Activated CD4-positive, alpha-beta T cell treated with anti-CD3 and anti-CD28 coated beads for 48 hours (primary cell): ENCODE measurements around the gene IGSF9.

Experiments
- DNase-seq: peaks from one replicate; pipeline ENCODE4 v3.0.0-alpha.2; 2020

IGSF9 gene, protein sequence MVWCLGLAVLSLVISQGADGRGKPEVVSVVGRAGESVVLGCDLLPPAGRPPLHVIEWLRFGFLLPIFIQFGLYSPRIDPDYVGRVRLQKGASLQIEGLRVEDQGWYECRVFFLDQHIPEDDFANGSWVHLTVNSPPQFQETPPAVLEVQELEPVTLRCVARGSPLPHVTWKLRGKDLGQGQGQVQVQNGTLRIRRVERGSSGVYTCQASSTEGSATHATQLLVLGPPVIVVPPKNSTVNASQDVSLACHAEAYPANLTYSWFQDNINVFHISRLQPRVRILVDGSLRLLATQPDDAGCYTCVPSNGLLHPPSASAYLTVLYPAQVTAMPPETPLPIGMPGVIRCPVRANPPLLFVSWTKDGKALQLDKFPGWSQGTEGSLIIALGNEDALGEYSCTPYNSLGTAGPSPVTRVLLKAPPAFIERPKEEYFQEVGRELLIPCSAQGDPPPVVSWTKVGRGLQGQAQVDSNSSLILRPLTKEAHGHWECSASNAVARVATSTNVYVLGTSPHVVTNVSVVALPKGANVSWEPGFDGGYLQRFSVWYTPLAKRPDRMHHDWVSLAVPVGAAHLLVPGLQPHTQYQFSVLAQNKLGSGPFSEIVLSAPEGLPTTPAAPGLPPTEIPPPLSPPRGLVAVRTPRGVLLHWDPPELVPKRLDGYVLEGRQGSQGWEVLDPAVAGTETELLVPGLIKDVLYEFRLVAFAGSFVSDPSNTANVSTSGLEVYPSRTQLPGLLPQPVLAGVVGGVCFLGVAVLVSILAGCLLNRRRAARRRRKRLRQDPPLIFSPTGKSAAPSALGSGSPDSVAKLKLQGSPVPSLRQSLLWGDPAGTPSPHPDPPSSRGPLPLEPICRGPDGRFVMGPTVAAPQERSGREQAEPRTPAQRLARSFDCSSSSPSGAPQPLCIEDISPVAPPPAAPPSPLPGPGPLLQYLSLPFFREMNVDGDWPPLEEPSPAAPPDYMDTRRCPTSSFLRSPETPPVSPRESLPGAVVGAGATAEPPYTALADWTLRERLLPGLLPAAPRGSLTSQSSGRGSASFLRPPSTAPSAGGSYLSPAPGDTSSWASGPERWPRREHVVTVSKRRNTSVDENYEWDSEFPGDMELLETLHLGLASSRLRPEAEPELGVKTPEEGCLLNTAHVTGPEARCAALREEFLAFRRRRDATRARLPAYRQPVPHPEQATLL

DNA sequence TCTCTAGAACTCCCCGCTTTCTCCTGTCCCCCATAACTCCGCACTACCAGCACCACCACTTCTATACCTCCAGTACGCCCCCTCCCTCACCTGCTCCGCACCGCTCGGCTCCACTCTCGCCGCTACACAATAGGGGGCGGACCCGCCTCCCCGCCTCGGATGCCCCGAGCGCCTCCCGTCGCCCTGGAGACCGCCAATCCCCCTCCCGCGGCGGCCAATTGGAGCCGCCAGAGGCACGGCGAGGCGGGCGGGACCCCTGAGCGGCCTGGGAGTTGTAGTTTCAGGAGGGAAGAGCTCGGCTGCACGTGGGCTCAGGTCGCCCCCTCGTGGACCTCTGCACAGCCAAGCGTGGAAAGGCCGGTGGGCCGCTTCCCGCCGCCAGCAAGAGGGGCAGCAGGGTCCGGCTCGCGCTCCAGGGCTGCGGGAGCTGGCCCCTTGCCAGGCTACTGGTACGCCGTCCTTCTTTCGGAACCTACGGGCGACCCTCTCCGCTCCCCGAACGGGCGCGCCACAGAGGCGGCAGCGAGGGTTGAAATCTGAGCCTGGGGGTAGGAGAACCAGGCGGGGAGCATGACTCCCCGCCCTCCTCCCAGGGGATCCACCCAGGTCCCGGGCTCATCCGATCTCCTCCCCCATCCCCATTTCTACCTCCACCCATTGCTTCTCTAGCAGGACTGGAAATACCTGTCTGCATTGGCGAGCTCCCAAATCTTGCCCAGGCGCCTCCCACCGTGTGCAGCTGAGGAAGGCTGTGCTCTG is at the start of gene IGSF9:
Gene IGSF9, minus strand, starts transcription at position 131 of the 759 bp plus-strand sequence. CDS start 2,159 bp downstream, outside the sequence.
- DNase-seq, result peak; percentile 70

DNA sequence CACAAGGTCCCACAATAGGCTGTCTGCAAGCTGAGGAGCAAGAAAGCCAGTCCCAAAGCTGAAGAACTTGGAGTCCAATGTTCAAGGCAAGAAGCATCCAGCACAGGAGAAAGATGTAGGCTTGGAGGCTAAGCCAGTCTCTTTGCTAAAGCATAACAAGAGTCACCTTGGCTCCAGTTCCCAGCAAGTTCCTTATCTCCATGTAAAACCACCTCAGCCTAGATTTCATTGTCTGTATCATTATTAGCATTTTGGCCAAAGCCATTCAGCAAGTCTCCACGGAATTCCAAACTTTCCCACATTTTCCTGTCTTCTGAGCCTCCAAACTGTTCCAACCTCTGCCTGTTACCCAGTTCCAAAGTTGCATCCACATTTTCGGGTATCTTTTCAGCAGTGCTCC is 49.5 kb upstream of the IGSF9 start:
- DNase-seq, result no peak

DNA sequence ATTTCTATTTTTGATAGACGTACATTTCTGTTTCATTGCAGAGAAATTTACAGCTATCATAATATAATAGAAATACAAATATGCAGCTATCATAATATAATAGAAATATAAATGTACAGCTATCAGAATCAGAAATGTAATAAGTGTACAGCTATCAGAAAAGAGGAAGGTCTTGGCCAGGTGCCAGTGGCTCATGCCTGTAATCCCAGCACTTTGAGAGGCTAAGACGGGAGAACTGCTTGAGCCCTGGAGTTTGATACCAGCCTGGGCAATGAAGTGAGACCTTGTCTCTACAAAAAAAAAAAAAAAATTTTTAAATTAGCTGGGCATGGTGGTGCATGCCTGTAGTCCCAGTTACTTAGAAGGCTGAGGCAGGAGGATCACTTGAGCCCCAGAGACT is 48.5 kb upstream of the IGSF9 start:
- DNase-seq, result no peak

DNA sequence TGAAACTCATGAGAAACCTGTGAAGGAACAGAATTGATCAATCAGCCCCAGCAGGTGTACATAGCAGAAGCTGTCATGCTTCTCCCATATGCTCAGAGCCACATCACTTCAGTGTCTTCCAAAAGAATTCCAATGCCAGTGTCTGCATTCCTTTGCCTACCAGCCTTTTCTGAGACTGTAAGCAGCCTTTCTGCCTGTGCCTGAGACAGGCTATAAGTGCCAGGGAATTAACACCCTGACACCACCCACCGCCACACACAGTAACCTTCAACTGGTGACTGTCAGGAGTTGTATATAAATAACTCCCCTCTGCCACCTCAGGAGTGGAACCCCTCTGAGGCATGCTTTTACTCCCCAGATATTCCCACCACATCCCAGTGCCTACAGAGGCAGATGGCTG is 46.7 kb upstream of the IGSF9 start:
- DNase-seq, result no peak

DNA sequence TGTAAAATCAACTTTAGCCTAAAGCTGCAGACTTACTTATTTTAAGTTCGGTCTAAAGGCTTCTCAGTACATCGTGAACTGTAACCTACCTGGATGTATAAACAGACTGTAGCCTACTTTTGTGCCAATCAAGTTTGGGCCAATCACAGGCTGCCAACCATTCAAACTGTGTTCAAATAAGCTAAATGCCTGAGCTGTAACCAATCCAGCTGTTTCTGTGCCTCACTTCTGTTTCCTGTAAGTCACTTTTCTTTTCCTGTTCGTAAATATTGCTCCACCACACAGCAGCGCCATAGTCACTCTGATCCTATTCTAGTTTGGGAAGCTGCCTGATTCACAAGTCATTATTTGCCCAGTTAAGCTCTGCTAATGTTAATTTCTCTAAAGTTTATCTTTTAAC is 46.1 kb upstream of the IGSF9 start:
- peak; percentile 7 for DNase-seq

DNA sequence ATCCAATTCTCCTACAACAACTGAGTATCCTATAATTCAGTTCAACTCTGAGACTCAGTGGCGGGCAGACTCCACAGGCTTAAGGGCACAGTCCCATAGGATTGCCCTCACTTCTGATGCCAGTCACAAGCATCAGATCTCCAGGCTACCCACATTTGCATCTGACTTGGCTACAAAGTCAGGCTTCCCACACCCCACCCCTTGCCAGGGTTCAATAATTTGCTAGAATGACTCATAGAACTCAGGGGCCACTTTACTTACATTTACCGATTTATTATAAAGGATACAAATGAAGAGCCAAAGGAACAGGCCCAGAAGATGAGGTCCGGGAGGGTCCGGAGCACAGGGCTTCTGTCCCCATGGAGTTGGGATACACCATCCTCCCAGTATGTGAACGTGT is 44.6 kb upstream of the IGSF9 start:
- no peak for DNase-seq

DNA sequence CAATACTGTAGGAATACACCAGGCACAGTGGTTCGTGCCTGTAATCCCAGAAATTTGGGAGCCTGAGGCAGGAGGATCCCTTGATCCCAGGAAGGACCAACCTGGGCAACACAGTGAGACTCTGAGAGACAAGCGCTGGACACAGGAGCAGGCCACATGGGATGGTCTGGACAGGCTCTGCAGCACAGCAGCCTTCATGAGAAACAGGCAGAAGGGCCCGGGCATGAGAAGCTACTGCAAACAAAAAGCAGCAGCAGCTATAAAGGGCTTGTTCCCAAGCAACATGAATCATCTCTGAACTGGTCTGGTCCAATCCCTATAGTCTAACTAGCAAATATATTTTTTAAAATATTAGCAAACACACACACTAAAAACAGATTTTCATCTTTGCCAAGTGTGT is 44.2 kb upstream of the IGSF9 start:
- no peak for DNase-seq

DNA sequence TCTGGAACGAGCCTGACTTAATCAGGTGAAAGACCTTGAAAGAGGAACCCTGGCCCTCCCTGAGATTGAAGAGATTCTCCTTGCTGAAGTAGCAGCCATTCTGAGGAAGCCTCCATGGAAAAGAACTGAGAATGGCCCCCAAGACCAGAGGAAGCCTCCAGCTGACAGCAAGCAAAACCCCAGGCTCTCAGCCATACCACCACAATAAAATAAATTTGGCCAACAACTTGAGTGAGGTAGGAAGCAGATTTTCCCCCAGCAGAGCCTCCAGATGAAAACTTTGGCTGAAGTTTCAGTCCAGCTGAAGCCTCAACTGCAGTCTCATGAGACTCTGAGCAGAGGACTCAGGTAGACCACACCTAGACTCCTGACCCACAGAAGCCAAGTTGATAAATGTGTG is 42.6 kb upstream of the IGSF9 start:
- no peak for DNase-seq

DNA sequence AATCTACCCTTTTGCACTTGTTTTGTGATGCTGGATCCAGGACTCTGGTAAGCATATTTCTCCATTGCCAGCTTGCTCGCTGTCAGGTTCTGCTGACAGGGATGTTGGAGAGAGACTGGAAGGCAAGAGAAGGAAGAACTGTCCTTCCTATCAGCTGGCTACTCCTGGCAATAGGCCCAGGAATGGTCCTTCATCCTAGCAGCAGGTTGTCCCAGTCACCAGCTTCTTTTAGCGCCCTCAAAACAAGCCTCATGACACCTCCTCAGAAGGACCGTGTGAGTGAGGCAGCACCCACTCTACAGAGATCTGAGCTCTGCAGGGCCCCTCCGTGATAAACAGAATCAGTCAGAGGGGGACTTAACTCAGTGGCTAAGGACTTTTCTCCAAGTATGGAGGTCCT is 41.8 kb upstream of the IGSF9 start:
- no peak for DNase-seq

DNA sequence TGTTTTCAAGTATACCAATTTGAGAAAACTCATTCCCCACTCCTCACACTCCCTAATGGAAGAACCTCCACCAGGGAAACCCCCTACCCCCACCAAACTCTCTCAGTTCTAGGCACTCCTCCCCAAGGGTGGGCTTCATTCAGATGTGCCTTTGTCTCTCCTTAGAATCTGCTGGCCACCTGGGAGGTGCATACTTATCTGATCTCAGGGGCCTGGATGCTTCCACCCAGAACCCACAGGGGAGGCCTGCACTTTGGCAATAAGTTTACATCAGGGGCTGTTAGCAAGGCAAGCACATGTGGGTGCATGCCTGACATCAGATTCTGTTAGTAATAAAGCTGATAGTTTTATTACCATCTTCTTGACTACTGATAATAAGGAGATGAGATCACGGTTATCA is 41.1 kb upstream of the IGSF9 start:
- DNase-seq, result no peak

DNA sequence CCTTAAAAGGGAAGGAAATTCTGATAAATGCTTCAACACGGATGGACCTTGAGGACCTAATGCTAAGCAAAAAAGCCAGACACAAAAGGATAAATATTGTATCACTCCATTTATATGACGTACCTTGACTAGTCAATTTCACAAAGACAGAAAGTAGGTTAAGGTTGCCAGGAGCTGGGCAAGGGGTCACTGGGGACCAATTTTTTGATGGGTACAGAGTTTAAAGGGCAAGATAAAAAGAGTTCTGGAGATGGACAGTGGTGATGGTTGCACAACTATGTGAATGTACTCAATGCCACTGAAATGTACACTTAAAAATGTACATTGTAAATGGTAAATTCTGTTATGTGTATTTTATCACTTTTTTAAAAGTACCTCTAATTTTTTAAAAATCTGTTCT is 40.7 kb upstream of the IGSF9 start:
- DNase-seq, result no peak

DNA sequence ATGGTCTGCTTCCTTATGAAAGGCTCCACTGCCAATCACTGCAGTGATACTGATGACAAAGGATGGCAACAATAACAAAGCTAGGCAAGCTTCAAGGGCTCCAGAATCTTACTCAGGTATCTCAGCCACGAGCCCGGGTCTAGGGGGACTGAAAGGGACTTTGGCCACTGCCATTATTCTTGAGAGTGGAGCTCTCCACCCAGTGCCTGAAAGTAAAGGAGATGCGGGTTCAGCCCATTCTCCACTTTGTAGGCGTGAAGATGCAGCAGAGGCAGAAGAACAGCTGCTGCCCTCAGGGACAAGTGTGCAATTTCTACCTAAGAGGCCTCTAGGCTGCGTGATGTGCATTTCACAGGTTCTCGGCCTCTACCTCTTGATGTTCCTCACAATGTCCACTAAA is 40.1 kb upstream of the IGSF9 start:
- no peak for DNase-seq

DNA sequence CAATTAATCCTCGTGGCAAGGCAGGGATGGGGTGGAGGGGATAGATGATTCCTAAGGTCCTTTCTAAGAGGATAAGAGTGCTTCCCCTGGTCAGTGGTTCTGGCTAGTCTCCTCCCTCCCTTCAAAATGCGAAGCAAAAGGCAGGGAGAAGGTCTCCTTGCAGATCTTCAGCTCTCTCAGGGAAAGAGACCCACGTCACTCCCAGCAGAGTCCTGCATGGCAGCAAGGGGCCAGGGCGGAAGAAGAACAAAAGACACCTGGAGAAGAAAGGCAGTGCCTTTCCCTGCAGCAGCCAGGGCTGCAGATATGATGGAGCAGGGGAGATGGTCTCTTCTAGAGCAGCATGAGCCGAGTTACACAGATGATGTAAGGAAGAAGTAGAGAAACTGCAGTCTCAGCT is 38.3 kb upstream of the IGSF9 start:
- no peak for DNase-seq

DNA sequence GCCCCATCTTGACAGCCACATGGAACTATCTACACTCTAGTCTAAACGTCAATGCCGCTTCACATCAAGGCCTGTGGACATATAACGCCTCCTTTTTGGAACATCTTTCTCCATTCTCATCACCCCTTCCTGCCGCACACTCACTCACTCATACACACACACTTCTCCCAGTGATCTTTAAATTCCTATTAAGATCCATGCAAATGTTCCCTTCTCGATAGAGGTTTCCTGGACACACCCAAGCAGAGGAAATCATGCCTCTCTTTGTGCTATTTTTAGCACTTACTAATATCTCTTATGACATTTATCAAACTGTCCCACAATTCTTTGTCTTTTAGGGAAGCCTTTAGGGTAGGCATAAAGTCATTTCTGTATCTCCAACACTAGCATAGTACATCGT is 36.9 kb upstream of the IGSF9 start:
- DNase-seq, result no peak

DNA sequence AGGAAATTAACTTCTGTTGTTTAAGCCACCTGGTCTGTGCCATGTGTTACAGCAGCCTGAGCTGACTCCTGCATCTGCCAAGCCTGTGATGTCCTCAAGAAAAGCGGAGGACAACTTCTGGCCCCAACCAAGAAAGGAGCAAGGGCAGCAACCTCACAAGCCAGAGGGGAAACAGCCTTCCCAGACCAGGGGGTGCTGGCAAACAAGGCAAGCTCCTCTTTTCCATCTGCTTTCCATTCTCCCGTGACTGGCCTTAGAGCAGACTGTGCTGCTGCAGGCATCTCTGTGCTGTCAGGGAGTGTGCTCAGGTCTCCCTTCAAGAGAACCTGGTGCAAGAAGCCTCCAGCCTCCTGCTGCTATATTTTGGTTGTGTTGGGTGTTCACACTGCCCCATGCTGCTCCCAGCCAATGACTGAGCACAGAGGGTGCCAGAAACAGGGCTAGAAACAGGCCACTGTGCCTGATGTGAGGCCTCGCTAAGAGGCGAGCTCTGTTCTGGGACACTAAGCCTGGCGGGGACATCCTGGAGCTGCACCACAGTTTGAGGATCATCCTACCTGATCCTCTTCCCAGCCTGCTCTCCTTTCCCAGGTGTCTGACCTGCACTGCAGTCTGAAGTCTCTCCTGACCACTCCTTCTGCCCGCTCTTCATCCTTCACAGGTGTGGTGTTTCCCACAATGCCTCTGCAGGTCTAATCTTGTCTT is 36.1 kb upstream of the IGSF9 start:
- DNase-seq, result no peak

DNA sequence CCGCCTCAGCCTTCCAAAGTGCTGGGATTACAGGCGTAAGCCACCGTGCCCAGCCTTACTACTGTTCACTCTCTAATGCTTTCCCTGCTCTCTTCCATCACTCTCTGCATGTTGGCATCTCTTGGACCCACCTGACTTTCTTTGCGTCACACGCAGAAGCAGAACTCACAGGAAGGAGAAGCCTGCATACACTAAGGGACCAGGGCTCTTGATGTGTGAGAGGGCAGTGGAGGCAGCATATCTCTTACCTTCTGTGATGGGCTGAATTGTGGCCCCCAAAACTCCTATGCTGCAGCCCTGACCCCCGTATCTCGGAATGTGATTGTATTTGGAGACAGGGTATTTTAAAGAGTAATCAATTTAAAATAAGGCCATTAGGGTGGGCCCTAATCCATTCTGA is 35.4 kb upstream of the IGSF9 start:
- DNase-seq, result no peak

DNA sequence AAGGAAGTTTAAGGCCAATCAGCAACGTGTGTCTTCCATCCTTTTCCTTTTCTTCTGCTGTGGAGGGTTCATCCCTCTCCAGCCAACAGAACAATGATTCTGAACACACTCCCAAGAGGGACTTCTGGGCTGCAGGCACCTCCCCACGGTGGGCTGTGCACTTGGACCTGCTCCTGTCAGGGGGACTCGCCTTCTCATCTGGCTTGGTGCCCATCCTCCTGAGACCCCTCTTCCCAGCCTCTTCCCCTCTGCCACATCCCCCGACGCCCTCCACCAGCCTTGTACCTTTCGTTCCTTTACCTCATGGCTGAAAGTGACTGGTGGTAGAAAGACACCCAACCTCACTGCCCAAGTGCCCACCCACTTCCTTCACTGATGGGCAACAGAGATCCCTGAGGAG is 34.7 kb upstream of the IGSF9 start:
- DNase-seq, result no peak

DNA sequence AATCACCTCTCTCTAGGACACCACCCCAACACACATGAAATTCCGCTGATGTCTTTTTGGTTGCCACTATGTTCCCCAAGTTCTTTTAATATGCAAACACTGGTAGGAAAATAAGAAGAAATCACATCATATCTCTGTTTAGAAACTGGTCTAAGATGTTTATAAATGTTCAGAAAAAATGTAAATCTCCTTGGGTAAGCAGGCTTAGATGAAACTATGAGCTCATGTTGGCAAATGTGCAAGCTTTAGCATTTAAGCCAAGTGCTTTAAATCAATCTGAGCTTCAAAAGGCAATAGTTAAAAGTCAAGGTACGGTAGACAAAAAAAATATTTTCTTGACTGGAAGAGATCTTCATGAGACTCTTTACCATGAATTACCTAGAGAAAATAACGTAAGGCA is 33.8 kb upstream of the IGSF9 start:
- DNase-seq, result no peak

DNA sequence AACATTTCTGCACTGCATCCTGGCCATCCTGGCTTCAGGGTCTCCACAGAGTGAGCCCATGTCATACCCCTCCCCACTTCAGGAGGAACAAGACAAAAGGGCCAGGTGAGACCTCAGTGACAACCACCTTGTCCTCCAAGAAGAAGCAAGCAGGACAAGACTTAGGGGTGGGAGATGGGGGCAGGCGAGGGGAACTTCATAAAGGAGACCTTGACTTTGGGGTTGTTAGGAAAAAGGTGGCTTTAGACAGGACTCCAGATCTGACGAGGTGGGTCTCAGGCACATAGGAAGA is 32.6 kb upstream of the IGSF9 start:
- DNase-seq, result no peak

DNA sequence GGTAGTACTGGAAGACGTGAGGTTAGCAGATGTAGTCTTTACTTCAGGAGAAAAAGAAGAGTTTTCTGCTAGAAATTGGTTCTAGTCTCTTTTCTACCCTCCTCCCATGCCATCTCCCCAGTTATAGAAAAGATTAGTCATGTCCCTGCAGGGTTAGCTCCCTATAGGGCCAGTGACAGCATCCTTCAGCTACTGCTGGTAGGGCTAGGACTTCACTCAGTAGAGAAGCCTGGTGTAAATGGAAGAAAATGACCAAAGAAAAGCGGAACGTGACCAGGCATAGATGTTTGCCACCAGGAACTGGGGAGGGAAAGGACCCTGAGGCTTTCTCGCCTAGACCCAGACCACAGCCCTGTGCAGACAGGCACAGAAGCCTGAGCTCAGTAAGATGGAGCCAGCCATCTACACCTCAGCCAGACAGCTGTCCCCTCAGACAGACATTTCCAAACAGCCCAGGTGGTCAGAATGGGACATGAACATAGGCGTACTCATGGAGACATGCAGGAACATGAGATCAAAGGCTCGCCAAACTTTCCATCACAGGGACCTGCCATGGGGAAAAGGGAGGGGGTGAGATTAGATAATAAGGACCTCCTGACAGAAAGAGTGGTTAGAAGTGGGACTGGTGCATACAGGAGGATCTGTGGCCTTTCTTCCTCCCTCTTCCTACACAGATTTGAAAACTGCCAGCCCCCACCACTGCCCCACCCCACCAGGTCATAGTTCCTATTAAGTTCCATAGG is 32.1 kb upstream of the IGSF9 start:
- no peak for DNase-seq

DNA sequence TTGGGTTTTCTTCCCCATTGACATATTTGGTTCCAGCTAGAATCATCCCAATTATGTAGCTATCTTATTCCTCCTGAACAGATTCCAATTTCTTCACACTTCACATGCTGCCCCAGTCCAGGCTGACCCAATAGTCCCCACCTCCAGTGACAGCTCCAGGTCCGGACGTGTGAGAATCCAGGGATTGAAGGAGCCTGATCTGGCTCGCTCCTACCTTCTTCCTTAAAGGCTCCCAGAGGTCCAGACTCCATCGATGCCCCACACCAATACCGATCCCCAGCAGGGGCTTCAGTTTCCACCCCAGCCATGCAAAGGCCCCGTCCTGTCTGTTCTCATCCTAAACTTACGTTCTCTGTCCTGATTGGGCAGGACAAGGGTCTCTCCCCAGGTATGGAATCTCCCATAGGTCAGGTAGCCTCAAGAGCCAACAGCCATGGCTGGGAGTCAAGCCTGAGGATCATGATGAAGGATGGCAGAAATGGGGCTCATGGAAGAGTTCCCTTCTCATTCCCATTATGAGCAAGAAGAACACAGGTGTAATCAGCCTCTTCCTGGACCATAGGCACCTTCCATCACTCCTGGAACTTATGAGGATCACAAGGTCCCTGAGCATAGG is 29.0 kb upstream of the IGSF9 start:
- DNase-seq, result no peak
